ENCODE results near the gene TMPRSS13. TPM values are rescaled to one million over a fixed set of nuclear protein-coding genes. Genes with fewer than 3 reads are reported as not detected.

TMPRSS13 gene
- total RNA-seq, 1 experiment from 2014 or later: 1.1 TPM

DNA sequence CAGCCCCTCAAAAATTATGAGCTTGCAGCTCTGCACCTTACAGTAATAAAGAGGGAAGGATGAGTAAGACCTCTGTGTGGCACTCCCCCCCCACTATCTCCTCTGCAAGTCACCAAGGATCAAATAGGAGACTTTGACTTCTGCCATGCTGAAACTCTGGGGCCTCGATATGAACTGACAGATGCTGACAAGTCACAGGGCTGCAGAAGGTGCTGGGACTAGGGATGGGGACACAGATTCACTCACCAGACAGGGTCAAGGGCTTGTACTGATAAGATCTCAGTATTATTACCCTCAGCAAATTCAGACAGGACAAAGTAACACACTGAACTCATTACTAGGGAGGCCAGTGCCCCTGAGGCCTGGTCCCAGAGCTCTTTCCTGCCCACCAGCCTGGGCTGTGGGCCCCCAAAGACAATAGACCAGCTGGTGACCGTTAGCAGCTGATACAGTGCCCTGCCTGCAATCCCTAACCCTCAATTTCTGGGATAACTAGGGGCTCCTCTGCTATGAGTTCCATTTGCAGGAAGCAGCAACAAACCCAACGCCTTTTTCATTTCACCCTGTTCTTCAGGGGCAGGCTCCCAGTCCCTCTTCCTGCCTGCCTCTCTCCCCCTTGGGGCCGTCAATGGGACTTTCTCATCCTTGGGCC, 20.1 kb downstream of the TMPRSS13 start:
- no peak for DNase-seq (ENCODE audit: low read depth, low spot score)
- in situ Hi-C loops (cut with HindIII; ENCODE audit: low pct_unique_long_range_greater_than_20kb, low sequenced_read_pairs): no loop called here

DNA sequence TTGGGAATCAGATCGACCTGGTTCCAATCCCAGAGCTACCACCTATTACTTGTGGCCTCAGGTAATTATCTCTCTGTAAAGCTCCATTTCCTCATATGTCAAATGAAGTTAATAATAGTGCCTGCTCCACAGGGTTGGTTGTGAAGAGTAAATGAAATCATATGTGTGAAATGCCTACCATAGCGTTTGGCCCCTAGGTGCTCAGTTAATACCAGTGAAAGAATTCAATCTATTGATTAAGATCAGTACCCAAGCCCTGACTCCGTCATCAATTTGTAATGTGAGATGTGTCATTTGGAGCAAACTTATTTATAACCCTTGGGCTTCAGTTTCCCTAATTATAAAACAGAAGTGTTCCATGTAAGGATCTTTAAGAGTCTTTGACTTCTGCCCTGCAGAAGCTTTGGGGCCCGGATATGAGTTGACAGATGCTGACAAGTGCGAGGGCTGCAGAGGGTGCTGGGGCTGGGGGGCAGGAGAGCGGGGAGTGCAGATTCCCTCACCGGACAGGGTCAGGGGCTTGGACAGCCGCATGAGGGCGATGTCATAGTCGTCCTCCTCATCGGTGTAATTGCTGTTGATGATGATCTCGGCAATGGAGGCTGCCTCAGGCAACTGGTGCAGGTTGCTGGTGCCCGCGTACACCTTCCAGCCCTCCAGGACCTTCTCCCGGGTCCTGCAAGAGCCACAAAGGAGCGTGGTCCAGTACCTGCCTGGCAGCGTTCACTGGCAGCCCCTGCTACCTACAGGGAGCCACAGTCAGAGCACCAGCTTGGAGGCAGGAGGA, 20.9 kb downstream of the TMPRSS13 start:
- in situ Hi-C loops (cut with HindIII; ENCODE audit: low pct_unique_long_range_greater_than_20kb, low sequenced_read_pairs): no loop called here
- no peak for DNase-seq (ENCODE audit: low read depth, low spot score)

DNA sequence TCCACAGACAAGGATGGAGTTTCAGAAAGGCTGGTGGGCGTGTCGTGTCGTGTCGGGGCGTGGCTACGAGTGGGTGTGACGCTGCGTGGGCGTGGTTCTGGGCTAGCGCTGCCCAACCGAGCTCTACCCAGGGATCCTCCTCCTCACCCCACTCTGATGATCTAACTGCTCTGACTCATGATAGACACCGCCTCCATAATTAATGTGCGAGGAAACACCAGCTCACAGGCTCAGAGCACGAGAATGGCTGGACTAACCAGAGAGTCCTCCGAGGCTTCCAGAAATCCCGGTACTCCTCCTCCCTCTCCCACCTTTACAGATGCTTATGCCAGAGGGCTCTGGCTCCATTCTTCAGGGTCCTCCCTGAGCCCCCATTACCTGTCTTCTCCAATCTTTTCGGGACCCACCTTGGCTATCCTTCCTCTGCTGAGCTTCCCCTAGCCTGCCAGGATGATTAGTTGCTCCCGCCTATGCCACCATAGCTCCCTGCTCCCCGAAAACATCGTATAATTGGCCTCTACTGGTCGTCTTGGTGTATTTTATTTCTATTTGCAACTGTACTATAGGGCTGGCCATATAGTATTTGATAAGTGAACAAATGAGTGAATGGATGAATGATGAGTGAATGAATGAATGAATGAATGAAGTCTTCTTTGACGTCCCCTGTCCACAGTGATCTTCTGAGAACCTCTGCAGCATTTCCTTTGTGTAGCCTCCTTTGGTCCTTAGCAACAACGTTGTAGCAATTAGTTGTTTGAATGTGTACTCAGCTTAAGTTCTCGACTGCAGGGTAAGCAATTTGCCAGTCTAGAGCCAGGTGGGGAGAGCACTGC, 21.7 kb downstream of the TMPRSS13 start:
- DNase-seq (ENCODE audit: low read depth, low spot score): peak; percentile 80
- in situ Hi-C loops (cut with HindIII; ENCODE audit: low pct_unique_long_range_greater_than_20kb, low sequenced_read_pairs): no loop called here

DNA sequence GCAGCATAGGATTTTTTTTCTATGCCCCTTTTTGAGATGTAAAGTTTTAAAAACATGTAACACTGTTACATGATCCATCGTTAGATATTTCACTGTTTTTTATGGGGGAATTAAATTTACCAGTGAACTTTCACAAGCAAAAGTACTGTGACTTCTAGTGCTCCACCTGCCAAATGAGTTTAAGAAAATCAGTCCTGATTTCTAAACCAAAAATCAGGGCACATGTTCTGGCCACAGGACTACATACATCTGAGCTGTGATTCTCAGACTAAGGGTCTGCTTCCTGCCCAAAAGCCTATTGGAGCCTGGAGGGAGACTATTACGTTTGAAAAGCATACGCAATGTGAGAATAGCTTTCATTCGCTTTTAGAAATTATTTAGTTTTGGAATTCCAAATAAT, 22.5 kb downstream of the TMPRSS13 start:
- in situ Hi-C loops (cut with HindIII; ENCODE audit: low pct_unique_long_range_greater_than_20kb, low sequenced_read_pairs): no loop called here
- no peak for DNase-seq (ENCODE audit: low read depth, low spot score)

GRCh38 chr11:117906126-117906525, 23.1 kb downstream of the TMPRSS13 start:
- DNase-seq (ENCODE audit: low read depth, low spot score): no peak
- in situ Hi-C loops (cut with HindIII; ENCODE audit: low pct_unique_long_range_greater_than_20kb, low sequenced_read_pairs): no loop called here

DNA sequence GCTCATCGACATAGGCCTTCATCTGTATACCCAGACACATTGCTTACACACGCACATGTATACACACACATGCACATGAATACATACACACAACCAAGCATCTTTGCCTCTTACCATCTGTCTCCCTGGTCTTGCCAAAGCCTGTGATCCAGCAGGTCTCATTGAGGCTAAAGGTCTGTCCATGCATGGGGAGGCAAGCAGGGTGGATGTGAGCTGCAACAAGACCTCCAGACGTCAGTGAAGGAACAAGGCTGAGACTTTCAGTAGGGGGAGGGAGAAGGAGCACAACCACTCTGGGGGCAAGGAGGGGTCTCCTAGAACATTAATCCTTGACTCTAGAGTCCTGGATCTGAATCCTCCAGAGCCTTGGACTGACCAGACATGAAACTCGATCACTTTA, 23.7 kb downstream of the TMPRSS13 start:
- in situ Hi-C loops (cut with HindIII; ENCODE audit: low pct_unique_long_range_greater_than_20kb, low sequenced_read_pairs): no loop called here
- no peak for DNase-seq (ENCODE audit: low read depth, low spot score)

GRCh38 chr11:117903505-117904382, 25.5 kb downstream of the TMPRSS13 start:
- in situ Hi-C loops (cut with HindIII; ENCODE audit: low pct_unique_long_range_greater_than_20kb, low sequenced_read_pairs): no loop called here

GRCh38 chr11:117902001-117902845, 27.0 kb downstream of the TMPRSS13 start:
- DNase-seq (ENCODE audit: low read depth, low spot score): no peak

More at GRCh38 chr11:117903505-117904382, 25.5 kb downstream of the TMPRSS13 start:
- DNase-seq (ENCODE audit: low read depth, low spot score): no peak

GRCh38 chr11:117901601-117902000, 27.6 kb downstream of the TMPRSS13 start:
- no peak for DNase-seq (ENCODE audit: low read depth, low spot score)
- in situ Hi-C loops (cut with HindIII; ENCODE audit: low pct_unique_long_range_greater_than_20kb, low sequenced_read_pairs): no loop called here

More at GRCh38 chr11:117902001-117902845, 27.0 kb downstream of the TMPRSS13 start:
- in situ Hi-C loops (cut with HindIII; ENCODE audit: low pct_unique_long_range_greater_than_20kb, low sequenced_read_pairs): no loop called here

GRCh38 chr11:117900720-117901440, 28.3 kb downstream of the TMPRSS13 start:
- no peak for DNase-seq (ENCODE audit: low read depth, low spot score)
- in situ Hi-C loops (cut with HindIII; ENCODE audit: low pct_unique_long_range_greater_than_20kb, low sequenced_read_pairs): no loop called here

DNA sequence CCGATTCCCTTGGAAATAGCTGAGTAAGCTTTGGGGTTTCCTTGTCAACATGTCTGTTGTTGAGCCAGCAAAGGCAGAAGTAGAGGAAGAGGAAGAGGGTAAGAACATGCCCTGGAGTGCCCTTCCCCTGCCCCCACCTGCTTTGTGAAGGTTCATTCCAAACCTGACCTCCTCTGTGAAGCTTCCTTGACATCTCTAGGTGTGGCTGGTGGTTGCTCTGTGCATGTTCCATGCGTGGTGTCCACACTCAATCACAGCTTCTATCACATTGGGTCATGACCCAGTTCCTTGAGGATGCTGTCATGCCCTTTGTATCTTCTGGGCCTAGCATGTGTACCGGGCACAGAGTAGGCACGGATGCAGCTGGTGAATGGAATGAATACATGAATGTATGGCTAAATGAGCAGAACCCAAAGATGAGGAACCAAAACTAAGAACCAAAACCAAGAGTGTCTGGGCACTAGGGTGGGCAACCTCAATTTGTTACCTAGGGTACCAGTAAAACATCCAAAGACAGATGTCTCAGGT, 29.0 kb downstream of the TMPRSS13 start:
- in situ Hi-C loops (cut with HindIII; ENCODE audit: low pct_unique_long_range_greater_than_20kb, low sequenced_read_pairs): no loop called here
- DNase-seq (ENCODE audit: low read depth, low spot score): no peak

DNA sequence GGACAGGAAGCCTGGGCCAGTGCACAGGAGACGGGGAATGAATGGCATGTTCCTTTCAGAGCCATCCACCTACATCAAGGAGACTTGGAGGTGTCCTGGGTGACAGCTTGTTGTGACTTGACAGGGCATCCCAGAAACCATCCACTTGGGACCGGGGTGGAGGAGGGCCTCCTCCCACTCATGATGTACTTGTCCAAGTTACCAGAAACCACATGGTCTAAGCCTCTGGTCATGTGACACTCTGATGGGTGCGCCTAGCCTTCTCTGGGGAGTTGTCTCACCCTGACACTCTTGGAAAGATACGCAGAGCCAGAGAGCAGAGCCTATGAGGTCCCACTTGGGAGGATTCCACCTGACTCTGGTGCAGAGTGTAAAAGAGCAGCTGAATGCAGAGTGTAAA, 31.1 kb downstream of the TMPRSS13 start:
- in situ Hi-C loops (cut with HindIII; ENCODE audit: low pct_unique_long_range_greater_than_20kb, low sequenced_read_pairs): no loop called here
- DNase-seq (ENCODE audit: low read depth, low spot score): no peak

DNA sequence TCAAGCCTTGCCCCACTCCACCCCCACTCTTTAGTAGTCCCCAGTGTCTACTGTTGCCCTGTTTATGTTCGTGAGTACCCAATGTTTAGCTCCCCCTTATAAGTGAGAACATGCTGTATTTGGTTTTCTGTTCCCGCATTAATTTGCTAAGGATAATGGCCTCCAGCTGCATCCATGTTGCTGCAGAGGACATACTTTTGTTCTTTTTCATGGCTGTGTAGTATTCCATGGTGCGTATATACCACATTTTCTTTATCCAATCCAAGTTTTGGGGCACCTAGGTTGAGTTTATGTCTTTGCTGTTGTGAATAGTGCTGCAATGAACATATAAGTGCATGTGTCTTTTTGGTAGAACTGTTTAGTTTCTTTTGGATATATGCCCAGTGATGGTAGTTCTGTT, 36.6 kb downstream of the TMPRSS13 start:
- in situ Hi-C loops (cut with HindIII; ENCODE audit: low pct_unique_long_range_greater_than_20kb, low sequenced_read_pairs): no loop called here
- DNase-seq (ENCODE audit: low read depth, low spot score): no peak

DNA sequence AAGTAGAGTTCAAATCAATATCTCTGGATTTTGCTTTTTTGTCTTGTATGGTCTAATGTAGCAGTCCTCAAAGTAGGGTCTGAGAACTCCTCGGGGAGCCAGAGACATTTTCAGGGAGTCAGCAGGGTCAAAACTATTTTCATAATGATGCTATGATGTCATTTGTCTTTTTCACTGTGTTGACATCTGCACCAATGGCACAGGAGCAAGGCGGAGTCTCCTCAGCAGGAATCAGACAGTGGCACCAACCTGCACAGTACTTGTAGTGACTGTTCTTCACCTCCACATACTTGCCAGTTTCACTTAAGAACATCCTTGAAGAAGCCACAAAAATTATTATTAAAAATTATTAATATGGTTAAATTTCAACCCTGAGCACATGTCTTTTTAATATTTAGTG, 37.8 kb downstream of the TMPRSS13 start:
- DNase-seq (ENCODE audit: low read depth, low spot score): no peak
- in situ Hi-C loops (cut with HindIII; ENCODE audit: low pct_unique_long_range_greater_than_20kb, low sequenced_read_pairs): no loop called here

GRCh38 chr11:117888139-117888566, 41.0 kb downstream of the TMPRSS13 start:
- DNase-seq (ENCODE audit: low read depth, low spot score): no peak

More at GRCh38 chr11:117888139-117888566, 41.0 kb downstream of the TMPRSS13 start:
- in situ Hi-C loops (cut with HindIII; ENCODE audit: low pct_unique_long_range_greater_than_20kb, low sequenced_read_pairs): no loop called here
